Pancreas (tissue), 10 donors: ENCODE results near the gene LAMA1. TPM values are rescaled to one million over a fixed set of nuclear protein-coding genes. Genes with fewer than 3 reads are reported as not detected.

Experiments
- ATAC-seq, 4 donors: fragments of 200-7000 bp; cut with Tn5 transposase; one replicate each; pipeline versions ENCODE4 v1.8.0 to v1.9.1; 2020; ENCODE audit warnings: mild to moderate bottlenecking in 4 of 4, moderate library complexity in 4 of 4
- DNase-seq, 6 donors: peaks; one replicate each; pipeline ENCODE4 v3.0.0-alpha.2; 2020
- FAIRE-seq: peaks from 2 replicates; lab custom pipeline; 2012; peaks lifted over from hg19 to GRCh38; lab: Jason Lieb, UNC
- H3K27ac ChIP-seq, 4 donors: fragments of 200-600 bp; sonication (generic); 1 replicate in 3 of 4; 2 replicates in 1 of 4; pipeline versions ENCODE4 v1.5.0 to v1.8.0; 2020
- H3K27me3 ChIP-seq, 4 donors: fragments of 200-600 bp; one replicate each; pipeline ENCODE4 v1.8.0; 2021
- H3K36me3 ChIP-seq, 3 donors: fragments of 200-600 bp; sonication (generic) in 1 of 3; one replicate each; pipeline versions ENCODE4 v1.5.0 to v1.8.0; 2020 to 2021
- H3K4me1 ChIP-seq, 3 donors: fragments of 200-600 bp; one replicate each; pipeline ENCODE4 v1.8.0; 2021
- H3K4me3 ChIP-seq, 4 donors: fragments of 200-600 bp; sonication (generic) in 2 of 4; one replicate each; pipeline versions ENCODE4 v1.5.0 to v1.8.0; 2020 to 2021
- H3K9me3 ChIP-seq, 4 donors: fragments of 200-600 bp; one replicate each; pipeline ENCODE4 v1.8.0; 2021
- WGBS, 2 donors: extraction: QIAGEN DNeasy Blood & Tissue Kit; methylation state at CpG; one replicate each; pipeline ENCODE4 v1.1.7; 2013; 5-methylcytosine and 5-hydroxymethylcytosine counted together
- intact Hi-C, 3 donors: fragments of 100-400 bp; cut with DNase I; formaldehyde crosslinking; loops; one replicate each; pipeline versions ENCODE4 v1.11.1 to v1.14.2; 2022
- polyA plus RNA-seq, 2 donors: library from polyadenylated mRNA; stranded (reverse); fragments of 200-250 nt; gene quantifications; one replicate each; pipeline ENCODE4 v1.2.3, GENCODE V29; 2013
- total RNA-seq, 6 donors: library from RNA; stranded (reverse); fragmentation: NEBNext Ultra II Directional in 4 of 6; extraction: Animal tissue kit (Norgen Biotek cat#: 25700) in 4 of 6; gene quantifications; one replicate each; pipeline versions ENCODE4 v1.2.1 to v1.2.4, GENCODE V29; 2021 to 2023
- TF ChIP-seq, protein P1 (sequence below), 4 donors: fragments of 200-600 bp; sonication (generic) in 3 of 4; IDR thresholded peaks; one replicate each; pipeline versions ENCODE4 v1.5.0 to v1.8.0; 2021; ENCODE audit warnings: antibody characterized with exemption in 4 of 4
- donor health status: healthy with polysubstance abuse.
- donor health status: DM: no; HTN: no; CAD: no; lungs with moderate emphysema.
- donor health status: DM: no; HTN: no; CAD: no.
- donor health status: control.
- donor health status: control.
- donor health status: Bipolar disorder and iron deficiency.
- donor health status: DM: yes; HTN: yes; CAD: no.
- donor health status: DM: no; HTN: no; CAD: no.
- donor health status: DM: no; HTN: no; CAD: no.
- donor health status: DM: yes; HTN: yes; CAD: no.

The LAMA1 gene
- total and polyA plus RNA-seq, 8 donors: 0.39 to 3.1 (median 1.0) TPM

DNA sequence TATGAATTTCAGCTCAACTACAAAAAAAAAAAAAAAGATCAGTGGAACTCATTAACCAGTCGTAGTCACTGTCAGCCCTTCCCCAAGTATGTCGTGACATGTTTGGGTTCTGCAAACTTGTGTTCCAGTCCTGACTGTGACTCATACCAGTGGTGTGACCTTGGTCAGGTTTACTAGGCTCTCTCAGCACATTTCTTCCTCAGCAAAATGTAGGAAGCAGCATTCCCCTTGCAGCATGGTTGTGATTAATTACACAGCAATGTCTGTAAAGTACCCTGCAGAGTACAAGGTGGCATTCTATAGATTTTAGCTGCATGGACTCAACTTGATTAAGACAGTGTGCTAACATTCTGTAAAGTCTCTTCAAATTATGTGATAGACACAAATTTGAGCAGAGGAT, 156.9 kb downstream of the LAMA1 start:
- H3K4me1 ChIP-seq: peaks cover 0 to 38% (median 9%) of the 10 kb centered on the region in 3 donors
- 47 to 53% methylated on average over 2 of the region's 2 CpGs for WGBS, 2 donors
- FAIRE-seq: no peak
- no peak overlapping the region for H3K4me3 ChIP-seq
- no peak overlapping the region for H3K27ac ChIP-seq
- H3K9me3 ChIP-seq: no peaks in the 10 kb centered on the region
- H3K36me3 ChIP-seq: no peaks in the 10 kb centered on the region
- ATAC-seq: peak in 2 of 4 donors; percentile 30 to 48
- intact Hi-C loops: no loop called here
- no peak for DNase-seq
- H3K27me3 ChIP-seq: no peaks in the 10 kb centered on the region
- TF ChIP-seq, protein P1, sequence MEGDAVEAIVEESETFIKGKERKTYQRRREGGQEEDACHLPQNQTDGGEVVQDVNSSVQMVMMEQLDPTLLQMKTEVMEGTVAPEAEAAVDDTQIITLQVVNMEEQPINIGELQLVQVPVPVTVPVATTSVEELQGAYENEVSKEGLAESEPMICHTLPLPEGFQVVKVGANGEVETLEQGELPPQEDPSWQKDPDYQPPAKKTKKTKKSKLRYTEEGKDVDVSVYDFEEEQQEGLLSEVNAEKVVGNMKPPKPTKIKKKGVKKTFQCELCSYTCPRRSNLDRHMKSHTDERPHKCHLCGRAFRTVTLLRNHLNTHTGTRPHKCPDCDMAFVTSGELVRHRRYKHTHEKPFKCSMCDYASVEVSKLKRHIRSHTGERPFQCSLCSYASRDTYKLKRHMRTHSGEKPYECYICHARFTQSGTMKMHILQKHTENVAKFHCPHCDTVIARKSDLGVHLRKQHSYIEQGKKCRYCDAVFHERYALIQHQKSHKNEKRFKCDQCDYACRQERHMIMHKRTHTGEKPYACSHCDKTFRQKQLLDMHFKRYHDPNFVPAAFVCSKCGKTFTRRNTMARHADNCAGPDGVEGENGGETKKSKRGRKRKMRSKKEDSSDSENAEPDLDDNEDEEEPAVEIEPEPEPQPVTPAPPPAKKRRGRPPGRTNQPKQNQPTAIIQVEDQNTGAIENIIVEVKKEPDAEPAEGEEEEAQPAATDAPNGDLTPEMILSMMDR (IDR thresholded peaks at IDR 0.05): no peak

- intact Hi-C loops: no loop called here
- Histone ChIP-seq H3K36me3 (no peaks in the 10 kb centered on the region), H3K9me3 (no peaks in the 10 kb centered on the region), H3K27me3 (no peaks in the 10 kb centered on the region), H3K27ac (no peak overlapping the region), H3K4me3 (no peak overlapping the region), H3K4me1 (peaks cover 0 to 42% (median 12%) of the 10 kb centered on the region in 3 donors)
- ATAC-seq (no peak), FAIRE-seq (no peak), DNase-seq (no peak)
- 97 to 100% methylated on average over 1 of the region's 1 CpG for WGBS, 2 donors
- TF ChIP-seq, protein P1 (IDR thresholded peaks at IDR 0.05): no peak
These were observed 157.5 kb downstream of the LAMA1 start for GRCh38 chr18:6960124-6960523.

- H3K9me3 ChIP-seq: no peaks in the 10 kb centered on the region
- intact Hi-C loops: no loop called here
- FAIRE-seq: no peak
- TF ChIP-seq, protein P1 (IDR thresholded peaks at IDR 0.05): no peak
- H3K27ac ChIP-seq: no peak overlapping the region
- no peaks in the 10 kb centered on the region for H3K27me3 ChIP-seq
- peaks cover 0 to 42% (median 15%) of the 10 kb centered on the region in 3 donors for H3K4me1 ChIP-seq
- no peak for DNase-seq
- no peak for ATAC-seq
- 93% methylated on average over 12 of the region's 12 CpGs for WGBS, 2 donors
- H3K36me3 ChIP-seq: no peaks in the 10 kb centered on the region
- no peak overlapping the region for H3K4me3 ChIP-seq
These were observed 158.5 kb downstream of the LAMA1 start for GRCh38 chr18:6959110-6959509.

- no peak for DNase-seq
- H3K27ac ChIP-seq: peak overlapping the region in 3 of 4 donors; percentile 33 to 64 (median 58)
- 44 to 62% methylated on average over 12 of the region's 12 CpGs for WGBS, 2 donors
These were observed 160.6 kb downstream of the LAMA1 start for GRCh38 chr18:6956999-6957398.

GRCh38 chr18:6956495-6956894, 161.1 kb downstream of the LAMA1 start:
- Histone ChIP-seq H3K27me3 (no peaks in the 10 kb centered on the region), H3K36me3 (no peaks in the 10 kb centered on the region), H3K4me1 (peaks cover 0 to 32% (median 15%) of the 10 kb centered on the region in 3 donors), H3K9me3 (no peaks in the 10 kb centered on the region), H3K27ac (peak overlapping the region in 3 of 4 donors; percentile 33 to 64 (median 58)), H3K4me3 (no peak overlapping the region)
- 39 to 53% methylated on average over 5 of the region's 5 CpGs for WGBS, 2 donors
- ATAC-seq (peak; percentile 41 to 57 (median 48)), DNase-seq (peak in 1 of 6 donors; percentile 31), FAIRE-seq (no peak)
- TF ChIP-seq, protein P1 (IDR thresholded peaks at IDR 0.05): no peak
- intact Hi-C loops: no loop called here

More at GRCh38 chr18:6956999-6957398, 160.6 kb downstream of the LAMA1 start:
- Histone ChIP-seq H3K9me3 (no peaks in the 10 kb centered on the region), H3K27me3 (no peaks in the 10 kb centered on the region), H3K36me3 (no peaks in the 10 kb centered on the region), H3K4me3 (no peak overlapping the region), H3K4me1 (peaks cover 0 to 28% (median 15%) of the 10 kb centered on the region in 3 donors)
- ATAC-seq (peak; percentile 49 to 71 (median 61)), FAIRE-seq (no peak)
- TF ChIP-seq, protein P1 (IDR thresholded peaks at IDR 0.05): no peak
- intact Hi-C loops: no loop called here
